ENCODE data around the gene WRNIP1. TPM values are rescaled to one million over a fixed set of nuclear protein-coding genes. Genes with fewer than 3 reads are reported as not detected.

WRNIP1 gene
- total RNA-seq, 4 donors from 2014 or later, result 70.6 to 99.9 (median 84.1) TPM

DNA sequence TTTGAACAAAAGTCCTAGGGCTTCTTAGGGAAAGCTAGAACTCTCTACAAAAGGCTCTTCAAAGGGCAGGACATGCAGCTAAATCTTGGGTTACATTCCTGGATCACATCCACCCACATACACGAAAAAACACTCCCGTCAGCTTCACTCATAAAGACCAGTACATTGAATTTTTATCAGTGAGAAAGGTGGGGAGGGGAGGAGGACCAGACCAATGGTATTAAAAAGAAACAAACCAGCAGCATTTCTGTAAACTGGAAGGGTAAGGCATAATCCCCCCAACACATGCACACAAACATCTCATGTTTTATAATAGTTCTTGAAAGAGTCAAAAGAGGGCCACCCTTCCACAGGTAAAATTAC lies 46.1 kb upstream of the WRNIP1 start:
- no peak for DNase-seq
- Histone ChIP-seq H3K9me3 (no peaks in the 10 kb centered on the region), H3K4me1 (no peaks in the 10 kb centered on the region), H3K27ac (no peak overlapping the region), H3K27me3 (no peaks in the 10 kb centered on the region), H3K4me3 (replicated peaks in 1 of 3) (no peak overlapping the region), H3K36me3 (no peaks in the 10 kb centered on the region)
- intact Hi-C loops (cut with DNase I), result no loop called here
- TF ChIP-seq, protein P1, sequence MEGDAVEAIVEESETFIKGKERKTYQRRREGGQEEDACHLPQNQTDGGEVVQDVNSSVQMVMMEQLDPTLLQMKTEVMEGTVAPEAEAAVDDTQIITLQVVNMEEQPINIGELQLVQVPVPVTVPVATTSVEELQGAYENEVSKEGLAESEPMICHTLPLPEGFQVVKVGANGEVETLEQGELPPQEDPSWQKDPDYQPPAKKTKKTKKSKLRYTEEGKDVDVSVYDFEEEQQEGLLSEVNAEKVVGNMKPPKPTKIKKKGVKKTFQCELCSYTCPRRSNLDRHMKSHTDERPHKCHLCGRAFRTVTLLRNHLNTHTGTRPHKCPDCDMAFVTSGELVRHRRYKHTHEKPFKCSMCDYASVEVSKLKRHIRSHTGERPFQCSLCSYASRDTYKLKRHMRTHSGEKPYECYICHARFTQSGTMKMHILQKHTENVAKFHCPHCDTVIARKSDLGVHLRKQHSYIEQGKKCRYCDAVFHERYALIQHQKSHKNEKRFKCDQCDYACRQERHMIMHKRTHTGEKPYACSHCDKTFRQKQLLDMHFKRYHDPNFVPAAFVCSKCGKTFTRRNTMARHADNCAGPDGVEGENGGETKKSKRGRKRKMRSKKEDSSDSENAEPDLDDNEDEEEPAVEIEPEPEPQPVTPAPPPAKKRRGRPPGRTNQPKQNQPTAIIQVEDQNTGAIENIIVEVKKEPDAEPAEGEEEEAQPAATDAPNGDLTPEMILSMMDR (IDR thresholded peaks at IDR 0.05), result no peak
- no peak for TF ChIP-seq POLR2A (IDR thresholded peaks at IDR 0.05)
- 78 to 79% methylated on average over 2 of the region's 2 CpGs for WGBS, 2 donors

DNA sequence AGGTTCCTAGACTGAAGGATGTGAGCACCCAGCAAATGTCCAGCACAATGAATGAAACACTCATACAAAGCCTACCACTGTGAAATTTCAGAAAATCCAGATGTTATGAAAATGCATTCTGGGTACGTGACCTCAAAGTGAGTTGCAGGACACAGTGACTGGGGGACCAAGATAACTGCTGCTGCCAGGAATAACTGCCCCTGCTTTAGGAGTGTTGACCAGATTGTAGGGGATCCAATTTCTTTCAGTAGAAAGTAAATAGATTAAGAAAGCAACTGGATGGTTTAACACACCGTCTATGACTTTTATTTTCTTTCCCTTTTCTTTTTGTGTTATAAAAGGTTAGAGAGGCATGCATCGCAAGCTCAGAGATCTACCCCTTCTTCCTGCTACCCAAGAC lies 44.0 kb upstream of the WRNIP1 start:
- Histone ChIP-seq H3K27me3 (no peaks in the 10 kb centered on the region), H3K27ac (no peak overlapping the region), H3K4me3 (replicated peaks in 1 of 3) (no peak overlapping the region), H3K4me1 (no peaks in the 10 kb centered on the region), H3K9me3 (no peaks in the 10 kb centered on the region), H3K36me3 (no peaks in the 10 kb centered on the region)
- intact Hi-C loops (cut with DNase I), result no loop called here
- WGBS, 2 donors, result 89 to 94% methylated on average over 3 of the region's 3 CpGs
- TF ChIP-seq, protein P1 (IDR thresholded peaks at IDR 0.05), result no peak
- no peak for TF ChIP-seq POLR2A (IDR thresholded peaks at IDR 0.05)
- no peak for DNase-seq

DNA sequence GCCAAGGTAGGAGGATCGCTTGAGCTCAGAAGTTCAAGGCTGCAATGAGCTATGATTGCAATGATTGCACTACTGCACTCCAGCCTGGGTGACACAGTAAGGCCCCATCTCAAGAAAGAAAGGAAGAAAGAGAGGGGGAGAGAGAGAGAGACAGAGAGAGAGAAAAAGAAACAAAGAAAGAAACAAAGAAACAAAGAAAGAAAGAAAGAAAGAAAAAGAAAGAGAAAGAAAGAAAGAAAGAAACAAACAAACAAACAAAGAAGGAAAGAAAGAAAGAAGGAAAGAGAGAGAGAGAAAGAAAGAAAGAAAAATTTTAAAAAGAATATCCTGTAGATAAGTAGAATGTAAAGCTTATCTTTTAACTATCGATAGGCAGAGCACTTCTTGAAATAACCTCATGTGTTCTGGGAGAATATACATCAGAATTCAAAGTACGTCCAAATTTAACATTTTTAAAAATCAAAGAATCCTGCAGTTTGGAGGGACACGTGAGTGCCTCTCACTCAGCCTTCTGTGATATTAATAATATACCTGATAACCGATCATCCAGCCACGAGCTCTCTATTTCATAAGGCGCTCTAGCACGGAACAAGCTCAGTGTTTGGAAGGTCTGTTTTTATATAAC lies 39.7 kb upstream of the WRNIP1 start:
- peaks cover 2 to 5% of the 10 kb centered on the region in 2 donors for H3K4me1 ChIP-seq
- intact Hi-C loops (cut with DNase I), result no loop called here
- 83 to 86% methylated on average over 8 of the region's 8 CpGs for WGBS, 2 donors

DNA sequence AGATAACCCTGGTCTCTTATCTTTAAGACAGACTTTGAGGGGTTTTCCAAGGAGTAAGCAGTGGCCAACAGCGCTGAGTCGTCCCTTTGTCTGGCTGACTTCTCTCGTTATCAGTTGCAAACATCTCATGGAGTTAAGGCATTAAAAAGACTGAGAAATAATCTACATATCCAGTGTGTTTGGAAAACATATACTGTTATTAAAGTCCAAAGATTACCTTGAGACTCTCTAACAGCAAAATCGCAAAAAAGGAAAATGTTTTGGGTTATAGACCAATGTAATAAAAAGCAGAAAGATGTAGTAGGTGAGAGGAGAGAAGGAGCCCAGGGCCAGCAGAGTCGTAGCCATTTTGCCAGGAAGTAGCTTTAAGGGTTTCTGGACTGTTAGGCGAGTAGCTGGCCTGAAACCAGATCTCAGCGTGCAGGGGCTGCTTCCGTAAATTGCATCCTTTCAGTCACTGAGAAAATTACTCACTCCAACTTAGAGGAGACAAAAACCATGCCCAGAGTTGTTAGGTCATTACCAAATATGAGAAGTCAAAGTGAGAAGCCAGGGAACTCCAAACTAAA lies 39.1 kb upstream of the WRNIP1 start:
- 40 to 55% methylated on average over 8 of the region's 8 CpGs for WGBS, 2 donors
- Histone ChIP-seq H3K27me3 (no peaks in the 10 kb centered on the region), H3K36me3 (no peaks in the 10 kb centered on the region), H3K9me3 (no peaks in the 10 kb centered on the region), H3K4me1 (peaks cover 8 to 11% of the 10 kb centered on the region in 2 donors), H3K27ac (no peak overlapping the region), H3K4me3 (replicated peaks in 1 of 3) (no peak overlapping the region)
- intact Hi-C loops (cut with DNase I), result no loop called here
- TF ChIP-seq, protein P1 (IDR thresholded peaks at IDR 0.05), result no peak
- no peak for TF ChIP-seq POLR2A (IDR thresholded peaks at IDR 0.05)
- DNase-seq, result no peak

More for the DNA sequence above, 39.7 kb upstream of the WRNIP1 start:
- Histone ChIP-seq H3K36me3 (no peaks in the 10 kb centered on the region), H3K27ac (no peak overlapping the region), H3K27me3 (no peaks in the 10 kb centered on the region), H3K4me3 (replicated peaks in 1 of 3) (no peak overlapping the region), H3K9me3 (no peaks in the 10 kb centered on the region)
- DNase-seq, result no peak
- TF ChIP-seq POLR2A (IDR thresholded peaks at IDR 0.05), result no peak
- TF ChIP-seq, protein P1 (IDR thresholded peaks at IDR 0.05), result no peak

DNA sequence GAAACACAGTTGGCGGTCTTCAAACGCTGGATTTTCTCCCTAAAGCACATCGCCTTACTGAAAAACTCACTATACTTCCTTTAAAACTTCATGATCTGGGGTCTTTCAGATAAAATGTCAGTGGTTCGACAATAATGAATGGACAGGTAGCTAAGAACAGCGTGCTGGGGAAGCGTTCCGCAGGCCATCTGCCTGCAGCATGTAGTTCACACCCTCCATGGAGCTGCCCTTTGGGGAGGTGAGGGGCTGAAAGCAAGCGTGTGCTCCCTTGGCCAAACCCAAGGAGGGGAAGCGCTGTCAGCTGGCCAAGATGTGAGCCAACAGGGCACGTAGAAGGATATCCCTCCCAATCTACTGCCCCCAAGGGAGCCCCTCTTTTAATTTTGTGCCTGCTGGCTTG lies 35.3 kb upstream of the WRNIP1 start:
- TF ChIP-seq, protein P1 (IDR thresholded peaks at IDR 0.05), result no peak
- H3K4me3 ChIP-seq (replicated peaks in 1 of 3), result no peak overlapping the region
- peaks cover 36 to 40% of the 10 kb centered on the region in 2 donors for H3K4me1 ChIP-seq
- intact Hi-C loops (cut with DNase I), result no loop called here
- H3K36me3 ChIP-seq, result no peaks in the 10 kb centered on the region
- WGBS, 2 donors, result 92 to 95% methylated on average over 10 of the region's 10 CpGs
- no peaks in the 10 kb centered on the region for H3K27me3 ChIP-seq
- no peak for DNase-seq
- H3K9me3 ChIP-seq, result no peaks in the 10 kb centered on the region
- no peak overlapping the region for H3K27ac ChIP-seq

Measured in thyroid gland (tissue), 4 donors.